HepG2 (cell line): ENCODE data around the gene CDK7. TPM values are rescaled to one million over a fixed set of nuclear protein-coding genes. Genes with fewer than 3 reads are reported as not detected.

Source experiments
- ATAC-seq: fragments of 200-7000 bp; cut with Tn5 transposase; 3 replicates; pipeline ENCODE4 v1.9.1; 2020; ENCODE audit warnings: mild to moderate bottlenecking, moderate library complexity
- BruUV-seq: library from RNA; stranded (reverse); fragments of 400-500 nt; replicated peaks from 2 replicates; lab custom pipeline; 2021; lab: Mats Ljungman, UMichigan
- CTCF ChIA-PET: fragments of 300-600 bp; formaldehyde crosslinking; extraction: SDS; loops from one replicate; lab custom pipeline; 2021; ENCODE audit warnings: low total read pairs, inconsistent platforms, low intra/inter-chr PET ratio; lab: Yijun Ruan, JAX
- POLR2A ChIA-PET: fragments of 350-600 bp; sonication (Branson Sonifier 250); formaldehyde crosslinking; loops from one replicate; lab custom pipeline; 2020; ENCODE audit warnings: antibody characterized with exemption, inconsistent platforms; lab: Yijun Ruan, JAX
- DNase-seq: peaks from one replicate; pipeline ENCODE4 v3.0.0-alpha.2; 2015; ENCODE audit warnings: low spot score
- FAIRE-seq: peaks from 3 replicates; lab custom pipeline; 2011; peaks lifted over from hg19 to GRCh38; lab: Jason Lieb, UNC
- H2AFZ ChIP-seq: one replicate; pipeline ENCODE4 v1.6.1; 2011; ENCODE audit warnings: low read length, inconsistent platforms
- H3K27ac ChIP-seq: fragments of 300-600 bp; 3 replicates; pipeline ENCODE4 v1.8.0; 2011; ENCODE audit warnings: mixed run types, mild to moderate bottlenecking, mixed read lengths, low read length, inconsistent platforms; ENCODE audit not compliant: insufficient read depth; ENCODE audit errors: extremely low read length
- H3K27me3 ChIP-seq, 2 experiments: fragments of 200-600 bp in 1 of 2; 2 replicates in 1 of 2; 3 replicates in 1 of 2; pipeline versions ENCODE4 v1.6.0 to v1.8.0; 2011; ENCODE audit warnings: low read length in 2 of 2, mild to moderate bottlenecking in 2 of 2, moderate library complexity in 2 of 2, inconsistent platforms in 1 of 2; ENCODE audit not compliant: insufficient read depth in 2 of 2, control insufficient read depth in 1 of 2
- H3K36me3 ChIP-seq, 2 experiments: fragments of 200-600 bp in 1 of 2; replicated peaks in 1 of 2; 2 replicates in 1 of 2; 3 replicates in 1 of 2; pipeline versions ENCODE4 v1.5.1 to v1.8.0; 2011; ENCODE audit warnings: low read length in 2 of 2, inconsistent platforms in 1 of 2; ENCODE audit not compliant: insufficient read depth in 2 of 2, control insufficient read depth in 1 of 2
- H3K4me1 ChIP-seq: 2 replicates; pipeline ENCODE4 v1.5.1; 2012; ENCODE audit warnings: low read length, inconsistent platforms; ENCODE audit not compliant: insufficient read depth
- H3K4me2 ChIP-seq: 2 replicates; pipeline ENCODE4 v1.6.0; 2011; ENCODE audit warnings: low read depth, low read length, inconsistent platforms
- H3K4me3 ChIP-seq, 3 experiments: fragments of 200-600 bp in 1 of 3; sonication (generic), shearing (Covaris generic) in 1 of 3; replicated peaks in 1 of 3; 2 replicates each; pipeline ENCODE4 v1.5.1; 2011 to 2016; ENCODE audit warnings: low read length in 3 of 3, inconsistent platforms in 2 of 3, low read depth in 2 of 3, mild to moderate bottlenecking in 2 of 3, control low read depth in 1 of 3, mixed read lengths in 1 of 3; ENCODE audit not compliant: insufficient read depth in 1 of 3
- H3K79me2 ChIP-seq: one replicate; pipeline ENCODE4 v1.6.1; 2011; ENCODE audit warnings: low read length, inconsistent platforms; ENCODE audit not compliant: insufficient read depth
- H3K9ac ChIP-seq: 2 replicates; pipeline ENCODE4 v1.6.0; 2011; ENCODE audit warnings: mild to moderate bottlenecking, low read depth, low read length, inconsistent platforms; ENCODE audit not compliant: insufficient read depth
- H3K9me3 ChIP-seq: 2 replicates; pipeline ENCODE4 v1.5.1; 2012; ENCODE audit warnings: mild to moderate bottlenecking, low read length
- H4K20me1 ChIP-seq: 2 replicates; pipeline ENCODE4 v1.6.0; 2011; ENCODE audit warnings: inconsistent platforms, mild to moderate bottlenecking, low read length, moderate library complexity; ENCODE audit not compliant: insufficient read depth
- CEBPG ChIP-seq: IDR thresholded peaks from 2 replicates; pipeline ENCODE4 v1.6.1; 2016
- CSRNP2 ChIP-seq: sonication (generic); formaldehyde crosslinking; conservative IDR thresholded peaks from 2 replicates; pipeline ENCODE4 v1.8.0; 2022; ENCODE audit warnings: low read depth, missing genetic modification reagents
- ERF ChIP-seq: IDR thresholded peaks from 2 replicates; pipeline ENCODE4 v1.6.1; 2018; ENCODE audit warnings: missing biosample characterization, missing genetic modification reagents
- GTF3A ChIP-seq: sonication (generic); formaldehyde crosslinking; conservative IDR thresholded peaks from 2 replicates; pipeline ENCODE4 v1.4.0; 2020; ENCODE audit warnings: mild to moderate bottlenecking, missing genetic modification reagents
- MXD1 ChIP-seq: sonication (generic); formaldehyde crosslinking; IDR thresholded peaks from 2 replicates; pipeline ENCODE4 v1.4.0; 2020; ENCODE audit warnings: mild to moderate bottlenecking, missing genetic modification reagents
- POLR2A ChIP-seq, 2 experiments: IDR thresholded peaks; 2 replicates each; pipeline ENCODE4 v1.6.1; 2011; ENCODE audit warnings: low read depth in 2 of 2, low read length in 2 of 2, mild to moderate bottlenecking in 1 of 2, moderate library complexity in 1 of 2; ENCODE audit not compliant: insufficient read depth in 1 of 2
- POLR2AphosphoS2 ChIP-seq: IDR thresholded peaks from 2 replicates; pipeline ENCODE4 v1.6.1; 2011; ENCODE audit warnings: low read depth, low read length, improper control_type of control experiment
- SIN3B ChIP-seq: fragments of 150-350 bp; IDR thresholded peaks from 2 replicates; pipeline ENCODE4 v1.6.1; 2014; ENCODE audit warnings: low read length
- TFDP1 ChIP-seq: IDR thresholded peaks from 2 replicates; pipeline ENCODE4 v1.6.1; 2016; ENCODE audit warnings: missing compliant biosample characterization, missing genetic modification reagents, borderline replicate concordance
- ZBTB7B ChIP-seq: sonication (generic); formaldehyde crosslinking; IDR thresholded peaks from 2 replicates; pipeline ENCODE4 v1.4.0; 2020; ENCODE audit warnings: missing genetic modification reagents
- ZFP1 ChIP-seq: IDR thresholded peaks from 2 replicates; pipeline ENCODE4 v1.6.1; 2016
- ZNF501 ChIP-seq: sonication (generic); formaldehyde crosslinking; IDR thresholded peaks from 2 replicates; pipeline ENCODE4 v1.5.1; 2020; ENCODE audit warnings: mild to moderate bottlenecking, moderate library complexity, missing genetic modification reagents
- ZNF639 ChIP-seq: conservative IDR thresholded peaks from 2 replicates; pipeline ENCODE4 v1.6.1; 2018; ENCODE audit warnings: missing genetic modification reagents
- ZNF670 ChIP-seq: sonication (generic); formaldehyde crosslinking; IDR thresholded peaks from 2 replicates; pipeline ENCODE4 v1.8.0; 2022; ENCODE audit warnings: mild to moderate bottlenecking, missing genetic modification reagents, borderline replicate concordance
- WGBS: methylation state at CpG from one replicate; pipeline ENCODE4 v1.1.6; 2017; ENCODE audit warnings: low lambda C conversion rate; 5-methylcytosine and 5-hydroxymethylcytosine counted together
- in situ Hi-C: cut with HindIII; loops from 2 replicates; pipeline ENCODE4 v1.10.0; 2017; ENCODE audit warnings: low pct_unique_long_range_greater_than_20kb; ENCODE audit not compliant: extremely low pct_ligation_motif_present
- intact Hi-C: fragments of 100-400 bp; cut with micrococcal nuclease; formaldehyde crosslinking; loops from one replicate; pipeline ENCODE4 v1.10.0; 2022; ENCODE audit not compliant: unreplicated experiment
- polyA plus RNA-seq, 8 experiments: library from polyadenylated mRNA; depleted of rRNA in 3 of 8; stranded (reverse) in 7 of 8; unstranded in 1 of 8; fragments of >200 nt; fragmentation: Illumina TruSeq in 4 of 8; extraction: Trizol in 4 of 8; gene quantifications; 2 replicates each; pipeline versions ENCODE4 v1.2.1 to v1.2.3, GENCODE V29; 2011 to 2016; ENCODE audit warnings: low read depth in 4 of 8, missing spikeins in 1 of 8, mixed read lengths in 1 of 8; ENCODE audit not compliant: insufficient read depth in 1 of 8
- total RNA-seq, 5 experiments: library from RNA; depleted of rRNA; stranded (reverse); fragments of >200 nt; fragmentation: Illumina TruSeq; extraction: Trizol; gene quantifications; 2 replicates each; pipeline ENCODE4 v1.2.3, GENCODE V29; 2016; ENCODE audit warnings: low read depth in 1 of 5

The CDK7 gene
- total and polyA plus RNA-seq, 2 of the 13 experiments (the other 11 are each of a cell fraction or from before 2014, with no cell fraction given), result 41.2 to 54.9 TPM

GRCh38 chr5:69299625-69300024 is 64.9 kb downstream of the CDK7 start (continued):
- TF ChIP-seq ERF, result no peak
- no peak for TF ChIP-seq GTF3A (CRISPR knock-in tag)
- no peak for TF ChIP-seq ZNF501

- Histone ChIP-seq H4K20me1 (no peaks in the 10 kb centered on the region), H3K36me3 (no peaks in the 10 kb centered on the region), H3K9ac (no peak overlapping the region), H3K27me3 (no peaks in the 10 kb centered on the region), H2AFZ (no peak overlapping the region), H3K4me2 (no peak overlapping the region), H3K4me3 (no peak overlapping the region), H3K79me2 (no peaks in the 10 kb centered on the region), H3K4me1 (no peaks in the 10 kb centered on the region), H3K9me3 (no peaks in the 10 kb centered on the region), H3K27ac (no peak overlapping the region)
- BruUV-seq, result no TSS peak
- no peak for FAIRE-seq
- in situ Hi-C loops (no loop called here), intact Hi-C loops (no loop called here)
- WGBS, result 85% methylated on average over 5 of the region's 5 CpGs
- CTCF ChIA-PET, result no interaction called here
- peak; percentile 37; the same call in 1 of the 2 replicates for TF ChIP-seq CEBPG (CRISPR knock-in tag)
- TF ChIP-seq ZFP1 (CRISPR knock-in tag), result no peak
- POLR2A ChIA-PET, result no interaction called here
- DNase-seq, result no peak
- ATAC-seq, result no peak
Measured at GRCh38 chr5:69300537-69301203, 66.0 kb downstream of the CDK7 start.

- POLR2A ChIA-PET, result no interaction called here
- WGBS, result 97% methylated on average over 5 of the region's 8 CpGs
- TF ChIP-seq CSRNP2 (no peak), MXD1 (no peak), ZNF670 (CRISPR knock-in tag) (no peak), POLR2A (IDR thresholded peaks at IDR 0.05; ENCODE audit: insufficient read depth in 1 of 2, low read depth in 2 of 2, low read length in 2 of 2) (no peak), SIN3B (no peak), ZBTB7B (CRISPR knock-in tag) (no peak), ZNF639 (no peak), POLR2AphosphoS2 (no peak), TFDP1 (CRISPR knock-in tag) (no peak)
Measured at GRCh38 chr5:69305512-69305911, 70.8 kb downstream of the CDK7 start.

More at GRCh38 chr5:69305512-69305911, 70.8 kb downstream of the CDK7 start:
- Histone ChIP-seq H3K9ac (no peak overlapping the region), H2AFZ (no peak overlapping the region), H3K4me1 (no peaks in the 10 kb centered on the region), H3K36me3 (peaks cover 0 to 7% of the 10 kb centered on the region in 2 experiments; a peak in 1 of 5 replicates), H3K79me2 (no peaks in the 10 kb centered on the region), H3K4me3 (no peak overlapping the region), H3K9me3 (no peaks in the 10 kb centered on the region), H3K27me3 (no peaks in the 10 kb centered on the region), H4K20me1 (no peaks in the 10 kb centered on the region), H3K27ac (no peak overlapping the region), H3K4me2 (no peak overlapping the region)
- CTCF ChIA-PET, result no interaction called here
- no peak for DNase-seq
- intact Hi-C loops, result no loop called here
- no TSS peak for BruUV-seq
- in situ Hi-C loops, result no loop called here
- no peak for ATAC-seq
- no peak for FAIRE-seq
